Activated CD4-positive, alpha-beta T cell treated with anti-CD3 and anti-CD28 coated beads for 1 hour (primary cell): ENCODE results near the gene SMCO2.

Experiments
- DNase-seq: peaks from one replicate; pipeline ENCODE4 v3.0.0-alpha.2; 2020

The SMCO2 gene

DNA sequence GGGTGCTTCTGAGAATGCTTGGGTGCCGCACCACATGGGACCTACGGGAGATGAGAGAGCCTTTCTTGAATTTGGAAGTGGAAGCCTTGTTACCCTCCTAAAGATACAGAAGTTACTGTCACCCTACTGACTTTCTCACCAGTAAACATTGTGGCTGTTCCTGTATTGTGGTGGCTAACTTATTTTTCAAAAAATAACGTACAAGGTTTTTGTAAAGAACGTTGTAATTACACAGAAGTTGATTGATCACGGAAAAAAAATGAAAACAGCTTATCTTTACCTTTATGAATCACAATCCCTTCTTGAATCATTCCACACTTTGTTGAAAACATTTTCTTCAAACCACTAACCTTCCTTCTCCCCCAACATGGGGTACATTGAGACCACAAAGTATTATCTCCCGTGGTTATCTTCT lies 55.5 kb downstream of the SMCO2 start:
- DNase-seq = no peak

DNA sequence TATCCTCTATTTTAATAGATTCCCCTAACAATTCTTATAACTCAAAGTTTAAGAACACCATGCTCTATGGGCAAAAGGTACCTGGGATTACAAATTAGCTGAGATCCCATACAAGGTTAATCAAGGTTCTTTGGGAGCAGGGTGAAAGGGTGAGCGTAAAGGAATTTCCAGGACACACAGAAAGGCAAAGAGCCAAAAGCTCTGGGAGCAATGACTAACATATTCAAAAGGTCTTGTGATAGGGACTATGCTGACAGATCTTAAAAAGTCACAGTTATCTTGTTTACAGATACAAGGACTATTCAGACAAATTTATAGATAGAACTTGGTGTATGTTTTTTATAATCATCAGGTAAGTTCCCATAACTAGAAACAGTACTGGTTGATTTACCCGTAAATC lies 58.0 kb downstream of the SMCO2 start:
- DNase-seq = no peak

DNA sequence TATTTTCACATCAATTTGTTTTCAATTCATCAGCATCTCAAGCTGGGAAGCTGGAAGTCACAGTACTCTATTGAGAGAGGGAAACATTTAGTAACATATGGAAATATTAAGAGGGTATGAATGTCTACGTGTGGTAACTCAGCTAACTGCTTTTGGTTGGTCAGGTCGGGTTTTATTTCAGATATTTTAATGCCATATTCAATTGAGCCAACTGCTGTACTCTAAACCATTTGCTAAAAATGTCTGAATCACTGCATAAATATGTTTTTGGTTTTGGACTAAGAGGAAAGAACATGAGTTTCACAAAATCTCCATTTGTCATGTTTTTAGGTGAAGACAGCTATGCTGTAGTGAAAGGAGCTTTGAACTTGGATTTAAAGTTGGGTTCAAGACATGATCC lies 58.6 kb downstream of the SMCO2 start:
- no peak for DNase-seq

DNA sequence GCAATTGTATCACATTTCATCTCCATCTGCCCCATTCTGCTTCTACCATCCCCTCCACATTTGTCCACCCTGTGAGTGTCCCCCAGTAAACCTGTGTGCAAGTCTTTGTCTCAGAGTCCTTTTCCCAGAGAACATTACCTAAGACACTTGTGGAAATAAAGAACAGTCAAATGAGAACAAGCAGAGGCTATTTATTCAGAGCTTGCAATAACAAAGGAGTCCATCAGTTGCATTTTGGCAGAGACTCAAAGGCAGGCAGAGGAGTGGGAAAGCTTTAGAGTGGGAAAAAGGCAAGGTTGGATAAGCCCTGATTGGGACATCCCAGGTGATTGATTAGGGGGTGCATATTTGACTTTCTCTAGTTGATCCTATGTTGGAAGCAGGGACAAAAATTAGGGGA lies 59.2 kb downstream of the SMCO2 start:
- no peak for DNase-seq

DNA sequence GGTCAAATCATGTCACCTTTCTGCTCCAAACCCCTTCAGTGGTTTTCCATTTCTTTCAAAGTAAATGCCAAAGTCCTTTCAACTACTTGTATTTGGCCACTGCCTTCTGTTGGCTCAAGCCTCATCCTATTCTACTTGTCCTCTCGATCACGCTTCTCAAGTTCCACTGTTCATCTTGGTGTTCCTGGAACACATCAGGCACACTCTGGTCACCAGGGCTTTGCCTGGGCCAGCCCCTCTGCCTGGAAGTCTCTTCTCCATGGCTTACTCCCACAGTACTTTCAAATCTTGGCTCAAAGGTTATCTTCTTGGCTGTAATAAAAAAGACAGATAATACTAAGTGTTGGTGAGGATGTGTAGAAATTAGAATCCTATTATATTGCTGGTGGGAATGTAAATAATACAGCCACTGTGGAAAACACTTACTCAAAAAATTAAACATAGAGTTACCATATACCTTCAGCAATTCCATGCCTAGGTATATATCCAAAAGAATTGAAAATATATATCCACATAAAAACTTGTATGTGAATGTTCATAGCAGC lies 60.2 kb downstream of the SMCO2 start:
- DNase-seq = no peak

DNA sequence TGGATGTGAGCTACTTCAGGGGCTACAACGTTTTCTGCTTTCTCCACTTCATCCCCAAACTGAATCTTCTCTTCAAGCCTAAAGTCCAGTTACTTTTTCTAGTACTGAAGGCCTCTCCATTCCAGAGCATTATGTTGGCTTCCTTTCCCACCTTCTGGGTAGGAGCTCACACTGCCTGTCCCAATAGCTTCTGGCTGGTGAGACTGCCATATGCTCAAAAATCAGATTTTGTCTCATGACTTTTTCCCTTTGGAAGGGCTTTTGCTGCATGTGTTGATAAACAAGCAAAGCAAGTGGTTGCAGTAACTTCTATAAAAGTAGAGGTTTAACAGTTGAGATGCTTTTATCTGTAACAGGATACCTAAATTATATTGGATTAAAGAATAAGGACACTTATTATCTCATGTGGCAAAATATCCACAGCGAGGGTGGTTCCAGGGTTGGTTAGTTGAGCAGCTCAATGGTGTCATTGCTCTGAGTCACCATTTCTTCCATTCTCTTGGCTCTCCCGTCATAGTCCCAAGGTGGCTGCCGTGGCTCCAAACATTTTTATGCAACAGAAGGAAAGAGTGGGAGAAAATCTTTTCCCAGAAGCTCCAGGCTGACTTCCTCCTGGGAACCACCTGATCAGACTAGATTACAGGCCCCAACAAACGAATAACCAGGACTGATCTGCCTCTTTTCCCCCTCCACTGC lies 62.3 kb downstream of the SMCO2 start:
- DNase-seq = no peak

DNA sequence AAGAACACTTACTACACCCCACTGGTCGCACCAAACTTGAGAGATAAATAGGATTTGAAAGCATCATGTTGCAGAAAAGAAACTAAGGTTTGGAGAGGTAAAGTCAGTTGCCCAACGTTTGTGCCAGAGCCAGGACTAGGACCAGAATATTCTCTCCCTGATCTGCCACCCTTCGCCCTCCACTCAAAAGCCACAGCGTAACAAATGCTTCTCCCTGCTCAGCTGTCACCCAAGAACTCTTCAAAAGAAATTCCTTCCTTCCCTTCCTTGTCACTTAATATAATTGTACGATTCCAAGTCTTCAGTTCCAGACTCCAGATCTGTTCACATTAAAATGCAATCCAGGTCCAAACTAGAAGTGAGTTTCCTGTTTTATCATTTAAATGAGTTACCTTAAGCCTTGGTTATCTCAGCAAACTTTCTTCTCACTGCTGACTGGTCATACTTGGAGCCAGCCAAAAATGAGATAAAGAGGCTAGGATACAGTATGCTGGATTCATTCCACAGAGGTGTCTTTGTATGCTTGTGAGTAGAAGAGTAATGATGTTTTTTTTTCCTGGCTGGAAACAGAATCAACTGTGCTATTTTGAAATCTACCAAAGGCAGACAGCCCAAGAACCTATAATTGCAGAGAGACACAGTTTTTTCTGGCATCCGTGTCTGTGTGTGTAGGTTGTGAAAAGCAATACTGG lies 64.6 kb downstream of the SMCO2 start:
- no peak for DNase-seq

DNA sequence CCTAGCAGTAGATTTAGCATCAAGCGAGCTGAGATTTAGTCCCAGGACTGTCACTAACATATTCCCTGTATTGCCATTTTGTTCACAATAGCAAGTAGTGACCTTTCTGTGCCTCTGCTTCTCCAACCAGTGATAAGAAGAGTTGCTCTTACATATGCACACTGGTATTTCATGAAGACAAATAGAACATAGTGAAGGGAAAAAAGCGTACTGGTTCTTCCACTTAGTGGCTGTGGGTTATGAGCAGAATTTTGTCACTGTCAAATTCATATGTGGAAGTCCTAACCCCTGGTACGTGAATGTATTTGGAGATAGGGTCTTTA lies 65.1 kb downstream of the SMCO2 start:
- DNase-seq = no peak

DNA sequence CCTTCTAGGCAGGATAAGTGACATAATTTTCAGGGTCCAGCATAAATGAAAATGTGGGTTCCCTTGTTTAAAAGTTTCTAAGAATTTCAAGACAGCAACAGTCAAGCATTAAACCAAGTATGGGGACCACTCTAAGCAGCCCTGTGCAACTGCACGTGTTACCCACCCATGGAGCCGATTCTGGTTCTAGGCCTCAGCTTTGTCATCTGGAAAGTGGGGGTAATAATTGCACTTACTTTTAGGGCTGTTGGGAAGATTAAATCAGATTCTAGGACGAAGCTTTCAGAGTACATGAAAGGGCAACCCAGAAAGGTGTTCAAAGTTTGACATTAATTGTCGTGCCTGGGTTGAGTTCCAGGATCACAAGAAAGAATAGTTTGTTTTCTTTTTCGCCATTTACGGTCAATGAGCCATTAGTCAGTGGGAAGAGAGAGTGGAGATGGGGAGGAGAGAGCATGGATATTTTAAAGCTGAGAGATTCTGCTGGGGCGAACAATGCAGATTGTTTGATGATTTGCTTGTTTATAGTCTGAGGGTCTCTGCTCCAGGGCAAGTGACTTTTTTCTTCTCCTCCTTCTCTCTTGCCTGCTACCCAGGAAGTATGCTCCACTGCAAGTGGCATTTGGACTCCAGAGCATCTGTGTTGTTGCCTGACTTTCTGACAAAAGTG lies 66.8 kb downstream of the SMCO2 start:
- DNase-seq = no peak

DNA sequence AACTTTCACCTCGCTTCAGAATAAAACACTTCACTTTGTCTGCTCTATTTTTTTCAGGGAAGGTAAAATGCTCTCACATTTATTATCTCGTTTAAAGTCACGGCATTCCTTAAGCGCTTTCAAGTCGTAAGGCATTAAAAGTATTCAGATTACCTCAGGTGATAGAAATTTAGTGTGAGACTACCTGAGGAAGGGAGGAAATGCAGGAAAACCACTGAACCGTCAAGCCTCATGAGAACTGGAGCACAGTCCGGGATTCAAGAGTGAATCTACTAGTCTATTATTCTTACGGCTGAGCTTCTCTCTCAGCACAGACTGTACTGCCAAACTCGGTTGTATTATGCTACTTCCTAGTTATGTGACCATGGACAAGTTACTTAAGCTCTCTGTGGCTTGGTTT lies 69.1 kb downstream of the SMCO2 start:
- DNase-seq = no peak

DNA sequence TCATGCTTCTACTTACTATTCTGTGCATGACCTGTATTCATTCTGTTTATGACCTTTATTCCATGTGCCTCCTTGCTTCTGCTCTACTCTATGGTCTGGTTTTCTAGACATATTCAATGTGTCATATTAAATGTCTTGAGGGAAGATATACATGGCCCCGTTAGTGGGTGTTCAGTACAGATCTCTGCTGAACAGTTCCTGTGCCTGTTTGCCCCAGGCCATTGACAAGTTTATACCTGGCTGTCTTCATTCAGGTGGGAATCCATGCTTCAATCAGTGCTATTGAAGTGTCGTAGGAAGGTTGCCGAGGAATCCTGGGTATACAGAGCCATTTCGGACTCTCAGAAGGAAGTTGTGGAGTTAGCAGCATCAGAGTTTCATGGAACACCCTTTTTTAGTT lies 70.1 kb downstream of the SMCO2 start:
- DNase-seq = no peak

DNA sequence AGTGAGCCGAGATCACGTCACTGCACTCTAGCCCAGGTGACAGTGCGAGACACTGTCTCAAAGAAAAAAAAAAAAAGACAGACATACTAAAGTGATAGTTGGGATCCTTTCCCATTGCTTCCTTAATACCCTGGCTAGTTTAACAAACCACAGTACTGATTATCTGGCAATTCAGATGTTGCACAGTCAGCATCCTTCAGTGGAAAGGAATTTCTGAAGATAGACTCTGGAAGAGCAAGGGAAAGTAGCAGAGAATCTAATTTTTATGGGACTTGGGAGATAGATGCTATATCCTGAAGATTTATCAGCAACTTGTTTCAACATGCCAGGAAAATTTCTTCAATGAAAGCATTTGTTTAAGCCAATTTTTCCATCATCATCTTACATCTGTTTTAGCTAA lies 71.0 kb downstream of the SMCO2 start:
- no peak for DNase-seq

DNA sequence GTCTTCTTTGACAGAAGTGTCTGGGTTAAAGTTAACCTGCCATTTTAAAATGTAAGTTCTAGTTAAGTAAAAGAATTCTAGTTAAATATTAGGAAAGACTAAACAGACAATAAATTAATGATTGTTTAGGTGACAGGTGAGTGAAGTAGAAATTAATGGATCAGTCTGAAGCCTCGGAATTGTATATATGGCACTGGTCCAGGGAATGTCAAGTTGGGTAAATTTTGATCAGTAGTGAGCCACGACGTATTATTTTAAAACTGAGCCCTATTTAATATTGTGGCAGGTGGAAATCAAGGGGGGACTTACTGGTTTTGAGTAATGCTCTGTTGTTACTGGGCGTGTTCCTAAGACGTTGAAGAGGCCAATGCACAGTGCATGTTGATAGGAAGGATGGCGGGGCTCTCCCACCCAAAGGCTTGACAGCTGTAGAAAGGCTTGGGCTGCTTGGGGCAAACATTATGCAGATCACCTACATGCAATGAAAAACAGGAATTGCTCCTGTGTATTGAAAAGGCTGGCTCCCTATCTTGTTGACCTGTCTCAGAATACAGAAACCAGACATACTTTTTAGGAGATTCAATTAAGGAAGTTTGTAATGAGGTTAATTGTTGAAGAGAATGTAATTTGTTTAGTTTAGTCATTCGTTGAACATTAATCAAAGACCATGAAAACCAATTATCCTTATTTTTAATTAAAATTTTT lies 71.6 kb downstream of the SMCO2 start:
- no peak for DNase-seq

DNA sequence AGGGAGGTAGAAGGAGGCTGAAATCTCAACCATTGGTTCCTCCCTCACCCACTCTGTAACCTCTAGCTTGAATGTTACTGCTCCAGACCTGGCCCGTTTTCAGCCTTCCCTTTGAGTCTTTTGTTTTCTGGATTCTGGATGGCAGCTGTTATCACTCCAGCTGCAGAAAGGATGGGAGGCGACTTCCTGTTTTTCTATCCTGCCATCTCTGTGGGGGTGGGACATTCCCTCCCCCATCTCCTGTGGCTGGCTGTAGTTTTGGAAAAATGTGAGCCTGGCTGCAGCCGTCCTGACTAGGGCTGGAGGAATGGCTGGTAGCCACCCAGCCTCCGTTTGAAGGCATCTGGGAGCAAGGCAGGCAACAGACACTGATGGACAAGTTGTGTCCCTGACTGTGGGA lies 74.5 kb downstream of the SMCO2 start:
- no peak for DNase-seq

DNA sequence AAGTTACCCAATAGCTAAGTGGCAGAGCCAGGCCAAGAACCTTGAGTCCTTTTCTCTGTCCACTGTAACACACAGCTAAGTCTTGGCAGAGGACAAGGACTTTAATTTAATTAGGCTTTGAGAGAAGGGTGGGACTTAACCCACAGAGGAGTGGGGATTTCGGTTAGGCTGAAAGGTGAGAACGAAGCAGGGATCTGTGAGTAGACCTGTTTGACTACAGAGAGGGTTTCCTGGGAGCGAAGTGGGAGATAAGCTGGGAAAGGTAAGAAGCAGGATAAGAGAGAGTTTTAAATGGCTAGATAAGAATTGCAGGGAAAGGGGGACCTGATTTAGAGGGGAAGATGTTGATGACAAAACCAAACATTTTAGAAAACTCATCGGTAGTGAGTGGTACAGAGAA lies 75.4 kb downstream of the SMCO2 start:
- no peak for DNase-seq

DNA sequence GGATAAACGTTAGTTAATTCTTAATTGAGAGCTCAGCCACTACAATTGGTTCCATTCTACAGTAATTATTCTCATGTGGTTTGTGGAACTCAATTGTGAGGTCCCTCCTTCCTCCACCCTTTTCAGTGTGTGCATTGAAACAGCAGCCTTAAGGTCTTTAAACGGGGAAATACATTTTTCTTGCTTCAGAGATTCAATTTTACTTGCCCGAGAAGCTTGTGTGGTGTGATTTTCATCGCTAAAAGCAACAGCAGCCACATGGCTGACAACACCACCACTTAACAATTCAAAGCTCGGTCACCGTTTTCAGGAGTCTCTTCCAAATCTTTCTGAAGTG lies 76.7 kb downstream of the SMCO2 start:
- no peak for DNase-seq

DNA sequence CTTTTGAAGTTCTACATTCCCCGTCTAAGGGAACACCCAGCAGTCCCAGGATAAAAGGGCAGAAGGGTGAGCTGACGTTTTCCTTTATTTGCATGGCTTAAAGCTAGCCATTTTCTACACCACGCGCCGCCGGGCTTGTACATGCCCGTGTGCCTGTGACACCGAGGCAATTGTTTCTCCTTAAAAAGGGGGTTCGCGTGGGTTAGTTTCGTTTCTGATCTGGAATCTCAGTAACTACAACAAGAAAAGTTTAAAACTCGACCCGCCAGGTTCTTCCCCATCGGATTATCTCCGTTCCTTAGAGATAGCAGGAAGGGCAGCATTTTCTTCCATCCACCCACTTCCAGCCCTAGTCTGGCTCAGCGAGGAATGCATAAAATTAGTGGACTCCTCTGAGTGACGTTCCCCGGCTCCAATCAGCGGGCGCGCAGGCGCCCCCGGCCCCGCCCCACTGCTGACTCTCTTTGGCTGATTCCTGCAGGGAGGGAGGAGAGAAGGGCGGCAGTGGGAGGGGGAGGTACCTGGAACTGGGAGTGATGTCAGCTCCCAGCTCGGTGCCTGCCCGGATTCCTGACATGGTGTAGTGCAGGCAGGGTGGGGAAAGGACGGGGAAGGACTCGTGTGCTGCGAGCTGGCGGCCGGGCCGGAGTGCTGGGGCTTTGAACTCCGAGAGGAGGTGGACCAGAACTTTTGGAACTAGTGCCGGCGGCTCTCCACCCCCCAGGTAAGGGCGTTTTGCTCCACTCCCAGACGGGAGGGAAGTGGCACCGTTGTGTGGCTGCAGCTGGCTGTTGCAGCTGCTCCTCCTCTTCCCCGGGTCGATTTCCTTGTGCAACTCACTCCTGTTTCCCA lies 77.3 kb downstream of the SMCO2 start, which contains the start of gene PPFIBP1:
Gene PPFIBP1 (plus strand): TSS at position 565 of the 852 bp plus-strand sequence. CDS start 109,191 bp downstream, outside the sequence.
- DNase-seq = peak; percentile 97

DNA sequence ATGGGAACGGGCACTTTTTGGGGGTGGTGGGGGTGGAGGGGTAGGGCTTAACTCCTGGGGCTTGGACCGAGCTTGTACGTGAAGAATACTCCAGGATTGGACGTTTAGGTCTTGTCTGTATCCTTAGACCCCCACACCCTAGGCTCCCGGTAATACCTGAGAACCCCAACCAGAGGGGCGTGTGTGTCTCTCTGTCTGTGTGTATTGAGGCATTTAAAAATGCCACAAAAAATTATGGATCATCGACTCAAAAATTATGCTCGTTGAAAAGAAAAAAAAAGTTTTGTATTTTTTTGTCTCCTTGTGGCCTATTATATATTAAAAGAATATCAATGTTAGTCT lies 77.9 kb downstream of the SMCO2 start:
- DNase-seq = no peak

DNA sequence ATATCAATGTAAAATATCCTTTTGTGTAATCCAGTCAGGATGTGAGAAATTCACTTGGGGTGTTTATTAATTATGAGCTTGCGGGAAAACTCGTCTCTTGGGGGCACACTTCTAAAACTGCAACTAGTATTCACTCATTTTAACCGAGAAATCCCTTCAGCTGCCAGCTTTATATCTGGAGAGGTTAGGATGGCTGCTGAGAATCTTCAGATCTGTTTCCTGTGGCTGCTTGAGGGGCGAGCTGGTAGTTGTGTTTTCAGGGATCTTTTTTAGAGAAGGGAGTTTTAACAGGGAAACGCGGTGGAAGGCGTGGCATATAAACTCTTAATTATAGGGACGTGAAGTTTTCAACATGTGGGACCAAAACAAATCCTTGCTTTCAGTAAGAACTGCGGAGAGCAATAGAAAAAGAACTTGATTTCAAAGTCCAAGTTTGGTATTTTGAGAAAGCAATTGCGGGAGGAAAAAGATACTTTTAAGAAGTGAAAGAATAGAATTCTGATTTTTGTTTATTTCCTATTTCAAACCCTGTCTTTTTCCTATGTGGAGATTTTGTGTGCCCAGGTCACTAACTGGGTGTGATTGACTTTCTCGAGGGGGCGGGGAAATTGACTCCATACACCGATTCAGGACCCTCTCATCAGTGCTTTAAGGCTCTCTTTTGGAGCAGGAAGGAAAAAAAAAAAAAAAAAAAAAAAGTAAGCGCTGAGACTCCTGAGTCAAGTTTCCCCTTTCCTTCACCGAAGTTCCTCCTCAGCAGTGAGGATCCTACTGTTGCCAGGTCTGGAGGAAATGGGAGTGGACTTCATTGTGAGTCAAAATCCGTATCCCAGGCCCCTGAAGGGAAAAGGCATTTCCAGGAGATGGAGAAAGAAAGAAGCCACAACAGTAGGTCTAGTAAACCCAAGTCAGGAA lies 78.6 kb downstream of the SMCO2 start:
- DNase-seq = no peak

DNA sequence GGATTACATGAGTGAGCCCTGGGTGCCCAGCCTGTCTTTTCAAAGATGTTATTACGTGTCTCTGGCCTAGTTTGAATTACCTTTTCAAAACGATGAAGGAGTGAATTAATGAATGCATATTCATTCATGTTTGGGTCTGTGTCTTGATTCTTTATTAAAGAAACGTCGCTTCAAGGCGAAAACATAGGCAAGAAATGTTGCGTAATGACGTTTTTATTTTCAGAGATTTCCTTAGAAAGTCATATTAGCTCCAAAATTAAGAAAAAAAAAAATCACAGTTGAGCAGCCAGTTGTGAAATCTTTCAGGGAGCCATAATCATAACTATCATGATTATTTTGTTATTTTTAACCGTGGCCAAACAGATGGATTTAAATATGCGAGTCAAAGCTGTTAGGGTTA lies 81.0 kb downstream of the SMCO2 start:
- no peak for DNase-seq

DNA sequence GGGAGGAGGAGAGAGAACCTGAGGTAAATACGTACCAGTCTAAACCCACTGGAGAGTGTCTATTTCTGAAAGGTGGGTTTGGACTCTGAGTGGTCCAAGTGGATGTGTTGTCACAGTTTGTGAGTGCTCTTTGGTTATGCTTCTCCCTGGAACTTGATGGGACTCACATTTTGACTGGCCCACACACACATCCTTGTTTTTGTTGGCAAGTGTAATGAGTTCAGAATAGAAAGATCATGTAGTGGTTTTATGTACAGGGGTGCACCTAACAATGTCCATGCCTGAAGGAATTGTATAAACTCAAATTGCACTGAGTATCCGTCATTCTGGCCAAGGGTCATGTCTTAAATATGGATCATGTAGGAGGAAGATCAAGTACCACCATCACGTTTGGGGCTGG lies 82.3 kb downstream of the SMCO2 start:
- DNase-seq = no peak
